Adrenal gland (tissue), 12 donors: ENCODE results near the gene LMNB1. TPM values are rescaled to one million over a fixed set of nuclear protein-coding genes. Genes with fewer than 3 reads are reported as not detected.

Experiments used
- DNase-seq, 7 donors: peaks; one replicate each; pipeline ENCODE4 v3.0.0-alpha.2; 2019 to 2020
- H3K27ac ChIP-seq, 5 donors: fragments of 200-600 bp; sonication (generic) in 4 of 5; 1 replicate in 3 of 5; 2 replicates in 2 of 5; pipeline versions ENCODE4 v1.5.1 to v1.8.0; 2016 to 2020; ENCODE audit warnings: mild to moderate bottlenecking in 1 of 5
- H3K27me3 ChIP-seq: fragments of 200-600 bp; 2 replicates; pipeline ENCODE4 v1.8.0; 2021
- H3K36me3 ChIP-seq, 2 donors: fragments of 200-600 bp; replicated peaks in 1 of 2; 1 replicate in 1 of 2; 2 replicates in 1 of 2; pipeline versions ENCODE4 v1.5.1 to v1.8.0; 2018 to 2022
- H3K4me1 ChIP-seq, 2 donors: fragments of 200-600 bp; replicated peaks in 1 of 2; 1 replicate in 1 of 2; 2 replicates in 1 of 2; pipeline versions ENCODE4 v1.5.1 to v1.8.0; 2018 to 2021
- H3K4me3 ChIP-seq, 4 donors: fragments of 200-600 bp; sonication (generic) in 3 of 4; one replicate each; pipeline ENCODE4 v1.5.1; 2016 to 2018
- H3K9me3 ChIP-seq, 3 donors: fragments of 200-600 bp; sonication (generic) in 1 of 3; replicated peaks in 1 of 3; 1 replicate in 2 of 3; 2 replicates in 1 of 3; pipeline versions ENCODE4 v1.5.1 to v1.8.0; 2016 to 2021
- CTCF ChIP-seq, 6 experiments: fragments of 450-650 bp in 4 of 6; fragments of 200-600 bp in 2 of 6; sonication (generic) in 1 of 6; IDR thresholded peaks; 1 replicate in 5 of 6; 2 replicates in 1 of 6; pipeline versions ENCODE4 v1.5.1 to v1.8.0; 2016 to 2021; ENCODE audit warnings: antibody characterized with exemption in 6 of 6, mild to moderate bottlenecking in 2 of 6, moderate library complexity in 1 of 6
- POLR2A ChIP-seq, 2 donors: fragments of 450-650 bp; IDR thresholded peaks; one replicate each; pipeline ENCODE4 v1.6.1; 2017; ENCODE audit warnings: antibody characterized with exemption in 2 of 2, mild to moderate bottlenecking in 2 of 2, moderate library complexity in 1 of 2
- WGBS, 4 donors: extraction: QIAGEN DNeasy Blood & Tissue Kit in 2 of 4; methylation state at CpG; one replicate each; pipeline versions ENCODE4 v1.1.5 to v1.1.7; 2013 to 2017; 5-methylcytosine and 5-hydroxymethylcytosine counted together
- intact Hi-C, 2 donors: fragments of 100-400 bp; cut with DNase I; formaldehyde crosslinking; loops; one replicate each; pipeline versions ENCODE4 v1.14.1 to v1.15.0; 2022 to 2023
- polyA plus RNA-seq, 3 donors: library from polyadenylated mRNA; stranded (reverse); fragments of 200-250 nt in 2 of 3; fragments of 350-450 nt in 1 of 3; fragmentation: Illumina TruSeq in 1 of 3; extraction: RNeasy Lipid Tissue Mini Kit (QIAGEN cat#74804) in 1 of 3; gene quantifications; one replicate each; pipeline ENCODE4 v1.2.3, GENCODE V29; 2013 to 2014
- total RNA-seq, 9 donors: library from RNA; depleted of rRNA in 4 of 9; stranded (reverse); fragments of >200 nt in 4 of 9; fragments of 120-200 nt in 1 of 9; fragmentation: NEBNext Ultra II Directional in 1 of 9; extraction: Animal tissue kit (Norgen Biotek cat#: 25700) in 1 of 9; gene quantifications; one replicate each; pipeline versions ENCODE4 v1.1.0 to v1.2.4, GENCODE V29; 2013 to 2023
- donor health status: healthy with polysubstance abuse.
- donor health status: Bipolar disorder and iron deficiency.
- donor health status: DM: yes; HTN: yes; CAD: no.
- donor health status: DM: no; HTN: no; CAD: no.
- donor health status: DM: no; HTN: no; CAD: no.
- donor health status: DM: yes; HTN: yes; CAD: no.

Gene LMNB1
- total and polyA plus RNA-seq, 12 donors = 0.97 to 25.0 (median 5.7) TPM

GRCh38 chr5:126865299-126865698 is 88.4 kb downstream of the LMNB1 start:
- Histone ChIP-seq H3K4me1 (no peaks in the 10 kb centered on the region), H3K27ac (no peak overlapping the region), H3K4me3 (no peak overlapping the region), H3K27me3 (no peaks in the 10 kb centered on the region), H3K36me3 (no peaks in the 10 kb centered on the region), H3K9me3 (no peaks in the 10 kb centered on the region)
- no peak for DNase-seq
- intact Hi-C loops = no loop called here
- WGBS, 4 donors = 32 to 66% (median 54%) methylated on average over 3 of the region's 3 CpGs
- TF ChIP-seq POLR2A (IDR thresholded peaks at IDR 0.05) (no peak), CTCF (IDR thresholded peaks at IDR 0.05) (no peak)

GRCh38 chr5:126866851-126867636 is 90.1 kb downstream of the LMNB1 start:
- peak in 4 of 7 donors; percentile 29 to 63 (median 32) for DNase-seq
- Histone ChIP-seq H3K36me3 (no peaks in the 10 kb centered on the region), H3K4me3 (no peak overlapping the region), H3K4me1 (no peaks in the 10 kb centered on the region), H3K27ac (no peak overlapping the region), H3K27me3 (no peaks in the 10 kb centered on the region), H3K9me3 (no peaks in the 10 kb centered on the region)
- intact Hi-C loops = no loop called here
- no peak for TF ChIP-seq CTCF (IDR thresholded peaks at IDR 0.05)
- no peak for TF ChIP-seq POLR2A (IDR thresholded peaks at IDR 0.05)
- 77 to 84% (median 81%) methylated on average over 7 to 8 of the region's 8 CpGs for WGBS, 4 donors

- no peaks in the 10 kb centered on the region for H3K4me1 ChIP-seq
- no peaks in the 10 kb centered on the region for H3K9me3 ChIP-seq
- H3K36me3 ChIP-seq = no peaks in the 10 kb centered on the region
- TF ChIP-seq POLR2A (IDR thresholded peaks at IDR 0.05) (no peak), CTCF (IDR thresholded peaks at IDR 0.05) (no peak)
- no peak overlapping the region for H3K4me3 ChIP-seq
- intact Hi-C loops = no loop called here
- no peak for DNase-seq
- 71 to 83% (median 75%) methylated on average over 11 of the region's 11 CpGs for WGBS, 4 donors
- no peaks in the 10 kb centered on the region for H3K27me3 ChIP-seq
- H3K27ac ChIP-seq = no peak overlapping the region
Observed at GRCh38 chr5:126868338-126869004, 91.5 kb downstream of the LMNB1 start.

GRCh38 chr5:126869005-126869451 is 92.1 kb downstream of the LMNB1 start:
- no peaks in the 10 kb centered on the region for H3K4me1 ChIP-seq
- intact Hi-C loops = no loop called here

More at GRCh38 chr5:126869005-126869451, 92.1 kb downstream of the LMNB1 start:
- H3K4me3 ChIP-seq = no peak overlapping the region
- no peaks in the 10 kb centered on the region for H3K36me3 ChIP-seq
- H3K27me3 ChIP-seq = no peaks in the 10 kb centered on the region
- DNase-seq = peak in 2 of 7 donors; percentile 38 to 68
- H3K9me3 ChIP-seq = no peaks in the 10 kb centered on the region
- WGBS, 4 donors = 27 to 50% (median 37%) methylated on average over 10 to 22 of the region's 22 CpGs
- TF ChIP-seq CTCF (IDR thresholded peaks at IDR 0.05) = no peak
- no peak for TF ChIP-seq POLR2A (IDR thresholded peaks at IDR 0.05)
- no peak overlapping the region for H3K27ac ChIP-seq
